Neuronal stem cell (in vitro differentiated cells): ENCODE results near the gene PANX2.

ENCODE experiments used
- DNase-seq: peaks from one replicate; pipeline ENCODE4 v3.0.0-alpha.2; 2013; ENCODE audit warnings: low spot score
- H2AFZ ChIP-seq: one replicate; pipeline ENCODE4 v1.6.1; 2013; ENCODE audit warnings: mild to moderate bottlenecking, low read length, inconsistent platforms
- H2AK5ac ChIP-seq: 2 replicates; pipeline ENCODE4 v1.6.1; 2013; ENCODE audit warnings: low read depth, mild to moderate bottlenecking, inconsistent platforms, low read length, moderate library complexity, mixed read lengths
- H2BK120ac ChIP-seq: 2 replicates; pipeline ENCODE4 v1.6.1; 2013; ENCODE audit warnings: low read depth, mild to moderate bottlenecking, inconsistent platforms, low read length, moderate library complexity, mixed read lengths
- H2BK12ac ChIP-seq: one replicate; pipeline ENCODE4 v1.6.1; 2013; ENCODE audit warnings: low read length, inconsistent platforms
- H2BK15ac ChIP-seq: 2 replicates; pipeline ENCODE4 v1.6.1; 2013; ENCODE audit warnings: mild to moderate bottlenecking, low read length, inconsistent platforms, mixed read lengths
- H2BK5ac ChIP-seq: one replicate; pipeline ENCODE4 v1.6.1; 2013; ENCODE audit warnings: inconsistent platforms, mild to moderate bottlenecking, low read length, moderate library complexity
- H3K14ac ChIP-seq: one replicate; pipeline ENCODE4 v1.6.1; 2013; ENCODE audit warnings: low read length, inconsistent platforms
- H3K18ac ChIP-seq: 2 replicates; pipeline ENCODE4 v1.6.1; 2013; ENCODE audit warnings: low read length, inconsistent platforms
- H3K23ac ChIP-seq: 2 replicates; pipeline ENCODE4 v1.6.1; 2013; ENCODE audit warnings: low read depth, mild to moderate bottlenecking, mixed read lengths, low read length, inconsistent platforms; ENCODE audit not compliant: poor library complexity
- H3K27ac ChIP-seq: replicated peaks from 3 replicates; pipeline ENCODE4 v1.5.1; 2013; ENCODE audit warnings: low read length, inconsistent platforms
- H3K27me3 ChIP-seq, 3 experiments: 2 replicates each; pipeline ENCODE4 v1.6.1; 2013; ENCODE audit warnings: low read length in 3 of 3, mild to moderate bottlenecking in 2 of 3, inconsistent platforms in 1 of 3, low read depth in 1 of 3, mixed read lengths in 1 of 3, moderate library complexity in 1 of 3; ENCODE audit not compliant: control insufficient read depth in 3 of 3, insufficient read depth in 3 of 3
- H3K36me3 ChIP-seq, 2 donors: replicated peaks in 1 of 2; 2 replicates each; pipeline ENCODE4 v1.6.1; 2013; ENCODE audit warnings: low read length in 2 of 2; ENCODE audit not compliant: control insufficient read depth in 2 of 2, insufficient read depth in 2 of 2
- H3K4ac ChIP-seq: 2 replicates; pipeline ENCODE4 v1.6.1; 2013; ENCODE audit warnings: inconsistent platforms, mild to moderate bottlenecking, low read length, moderate library complexity
- H3K4me1 ChIP-seq, 2 donors: 1 replicate in 1 of 2; 2 replicates in 1 of 2; pipeline ENCODE4 v1.6.1; 2013; ENCODE audit warnings: low read length in 2 of 2, low read depth in 1 of 2; ENCODE audit not compliant: control insufficient read depth in 2 of 2, insufficient read depth in 1 of 2
- H3K4me2 ChIP-seq: one replicate; pipeline ENCODE4 v1.6.1; 2013; ENCODE audit warnings: mild to moderate bottlenecking, low read length, inconsistent platforms; ENCODE audit not compliant: insufficient read depth, poor library complexity, severe bottlenecking
- H3K4me3 ChIP-seq, 2 donors: 2 replicates each; pipeline ENCODE4 v1.5.1; 2013; ENCODE audit warnings: low read length in 2 of 2, mild to moderate bottlenecking in 2 of 2, inconsistent platforms in 1 of 2, moderate library complexity in 1 of 2
- H3K79me1 ChIP-seq: one replicate; pipeline ENCODE4 v1.6.1; 2013; ENCODE audit warnings: low read depth, mild to moderate bottlenecking, inconsistent platforms, low read length, moderate library complexity
- H3K9ac ChIP-seq: one replicate; pipeline ENCODE4 v1.6.1; 2013; ENCODE audit warnings: mild to moderate bottlenecking, low read depth, low read length, inconsistent platforms; ENCODE audit not compliant: poor library complexity
- H3K9me3 ChIP-seq, 2 donors: replicated peaks in 1 of 2; 2 replicates each; pipeline versions ENCODE3 to v1.6.1; 2013; ENCODE audit warnings: low read length in 2 of 2, mild to moderate bottlenecking in 2 of 2, inconsistent platforms in 1 of 2, low read depth in 1 of 2, mixed read lengths in 1 of 2, moderate library complexity in 1 of 2; ENCODE audit not compliant: control insufficient read depth in 2 of 2, insufficient read depth in 1 of 2
- H4K8ac ChIP-seq: one replicate; pipeline ENCODE4 v1.6.1; 2013; ENCODE audit warnings: low read depth, mild to moderate bottlenecking, inconsistent platforms, low read length, moderate library complexity
- H4K91ac ChIP-seq: one replicate; pipeline ENCODE4 v1.6.1; 2013; ENCODE audit warnings: low read length, low read depth, mild to moderate bottlenecking, inconsistent platforms; ENCODE audit not compliant: poor library complexity
- WGBS, 2 donors: extraction: QIAGEN DNeasy Blood & Tissue Kit; methylation state at CpG; one replicate each; pipeline ENCODE4 v1.1.7; 2013; ENCODE audit warnings: missing lambda C conversion rate in 2 of 2, mixed read lengths in 1 of 2; ENCODE audit not compliant: insufficient read length in 2 of 2, insufficient replicate concordance in 1 of 2; ENCODE audit errors: extremely low coverage in 2 of 2; 5-methylcytosine and 5-hydroxymethylcytosine counted together

PANX2 gene

DNA sequence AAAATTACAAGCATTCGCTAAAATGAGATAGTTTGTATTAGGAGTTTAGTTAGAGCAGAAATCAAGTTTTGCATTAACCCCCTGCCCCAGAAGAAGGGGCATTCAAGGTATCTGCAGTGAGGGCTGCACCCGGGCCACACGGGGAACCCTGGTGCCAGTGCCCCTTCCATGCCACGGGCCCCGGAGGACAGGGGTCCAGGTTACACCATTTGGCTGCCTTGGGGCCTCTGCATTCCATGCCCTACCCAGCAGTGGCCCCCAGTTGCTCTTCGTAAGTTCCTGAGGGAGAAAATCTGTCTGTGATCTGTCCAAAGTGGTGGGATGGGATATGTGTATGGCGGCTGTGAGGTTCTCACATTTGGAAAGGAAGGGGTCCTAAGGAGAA is 16.8 kb upstream of the PANX2 start:
- no peak overlapping the region for H2BK12ac ChIP-seq
- no peaks in the 10 kb centered on the region for H3K4me1 ChIP-seq
- no peaks in the 10 kb centered on the region for H3K36me3 ChIP-seq
- H3K23ac ChIP-seq: no peak overlapping the region
- no peaks in the 10 kb centered on the region for H3K9me3 ChIP-seq
- no peak overlapping the region for H3K4me2 ChIP-seq
- peaks cover 0 to 20% (median 0%) of the 10 kb centered on the region in 3 experiments for H3K27me3 ChIP-seq
- H4K8ac ChIP-seq: no peak overlapping the region
- peak overlapping the region; percentile 45 for H3K18ac ChIP-seq
- no peak overlapping the region for H3K4me3 ChIP-seq
- no peak overlapping the region for H2BK15ac ChIP-seq
- H3K79me1 ChIP-seq: peaks cover 2% of the 10 kb centered on the region
- no peak overlapping the region for H3K27ac ChIP-seq
- H2AFZ ChIP-seq: no peak overlapping the region
- WGBS, 2 donors: no CpG with 5 or more reads among the region's 7 CpGs
- no peak overlapping the region for H3K14ac ChIP-seq
- peak overlapping the region; percentile 22 for H2BK5ac ChIP-seq
- no peak overlapping the region for H2BK120ac ChIP-seq
- no peak for DNase-seq
- H3K9ac ChIP-seq: no peak overlapping the region
- no peak overlapping the region for H3K4ac ChIP-seq
- no peak overlapping the region for H4K91ac ChIP-seq
- H2AK5ac ChIP-seq: peak overlapping the region; percentile 51

DNA sequence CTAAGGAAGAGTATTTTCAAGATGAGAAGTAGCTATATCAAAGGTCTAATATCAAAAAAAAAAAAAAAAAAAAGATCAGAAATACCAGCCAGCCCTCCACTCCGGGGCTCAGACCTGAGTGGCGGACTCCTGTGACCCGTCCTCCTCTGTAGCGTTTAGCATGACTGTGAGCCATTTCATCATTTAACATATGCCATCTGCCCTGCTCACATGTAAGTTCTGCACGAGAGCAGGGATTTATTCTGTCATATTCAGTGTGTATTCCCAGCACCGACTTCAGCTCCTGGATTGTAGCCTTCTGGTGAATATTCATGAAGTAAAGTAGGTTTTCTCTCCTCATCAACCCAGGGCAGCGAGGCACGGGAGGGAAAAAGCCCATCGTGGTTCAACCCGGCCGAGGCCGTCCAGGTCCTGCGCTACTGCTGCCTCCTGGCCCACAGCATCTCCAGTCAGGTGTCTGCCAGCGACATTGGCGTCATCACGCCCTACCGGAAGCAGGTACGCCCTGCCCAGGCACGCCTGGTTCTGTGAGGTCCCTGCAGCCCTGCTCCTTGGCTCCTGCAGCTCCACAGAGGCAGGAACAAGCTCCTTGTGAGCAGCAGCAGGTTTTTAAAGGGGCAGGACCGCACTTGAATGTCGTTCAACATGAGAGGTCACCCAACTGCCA is 12.7 kb upstream of the PANX2 start:
- no peak for DNase-seq
- H3K27ac ChIP-seq: no peak overlapping the region
- H3K4me1 ChIP-seq: peaks cover 0 to 2% of the 10 kb centered on the region in 2 donors
- no peak overlapping the region for H2BK5ac ChIP-seq
- no peak overlapping the region for H3K9ac ChIP-seq
- no peak overlapping the region for H4K91ac ChIP-seq
- H3K36me3 ChIP-seq: no peaks in the 10 kb centered on the region
- no peak overlapping the region for H3K14ac ChIP-seq
- peak overlapping the region; percentile 52 for H3K18ac ChIP-seq
- H3K4me3 ChIP-seq: peak overlapping the region in 1 of 2 donors; percentile 19
- H2BK120ac ChIP-seq: no peak overlapping the region
- H2BK12ac ChIP-seq: peak overlapping the region; percentile 94
- no peak overlapping the region for H3K4me2 ChIP-seq
- H2AK5ac ChIP-seq: no peak overlapping the region
- no CpG with 5 or more reads among the region's 21 CpGs for WGBS, 2 donors
- no peak overlapping the region for H4K8ac ChIP-seq
- no peak overlapping the region for H2AFZ ChIP-seq
- no peaks in the 10 kb centered on the region for H3K79me1 ChIP-seq
- no peaks in the 10 kb centered on the region for H3K9me3 ChIP-seq
- no peak overlapping the region for H3K23ac ChIP-seq
- no peak overlapping the region for H3K4ac ChIP-seq
- peaks cover 0 to 28% (median 0%) of the 10 kb centered on the region in 3 experiments for H3K27me3 ChIP-seq
- H2BK15ac ChIP-seq: no peak overlapping the region

GRCh38 chr22:50160947-50161346 is 9.6 kb upstream of the PANX2 start:
- H3K23ac ChIP-seq: no peak overlapping the region
- no peak overlapping the region for H4K8ac ChIP-seq
- H3K18ac ChIP-seq: peak overlapping the region; percentile 35
- no peak overlapping the region for H3K4ac ChIP-seq
- no peak overlapping the region for H2BK15ac ChIP-seq
- no peaks in the 10 kb centered on the region for H3K36me3 ChIP-seq
- H4K91ac ChIP-seq: no peak overlapping the region
- H3K14ac ChIP-seq: no peak overlapping the region
- no peak overlapping the region for H3K4me2 ChIP-seq
- no peak overlapping the region for H2BK120ac ChIP-seq
- WGBS, 2 donors: no CpG with 5 or more reads among the region's 7 CpGs
- H2AFZ ChIP-seq: no peak overlapping the region
- H2BK12ac ChIP-seq: no peak overlapping the region
- peaks cover 0 to 2% of the 10 kb centered on the region in 2 donors for H3K4me1 ChIP-seq
- H3K4me3 ChIP-seq: no peak overlapping the region
- H3K9ac ChIP-seq: no peak overlapping the region
- DNase-seq: no peak
- H3K79me1 ChIP-seq: no peaks in the 10 kb centered on the region
- H3K27ac ChIP-seq: no peak overlapping the region
- H2BK5ac ChIP-seq: peak overlapping the region; percentile 4
- H3K9me3 ChIP-seq: peaks cover 0 to 1% of the 10 kb centered on the region in 2 donors
- no peak overlapping the region for H2AK5ac ChIP-seq
- H3K27me3 ChIP-seq: peaks cover 0 to 29% (median 0%) of the 10 kb centered on the region in 3 experiments

DNA sequence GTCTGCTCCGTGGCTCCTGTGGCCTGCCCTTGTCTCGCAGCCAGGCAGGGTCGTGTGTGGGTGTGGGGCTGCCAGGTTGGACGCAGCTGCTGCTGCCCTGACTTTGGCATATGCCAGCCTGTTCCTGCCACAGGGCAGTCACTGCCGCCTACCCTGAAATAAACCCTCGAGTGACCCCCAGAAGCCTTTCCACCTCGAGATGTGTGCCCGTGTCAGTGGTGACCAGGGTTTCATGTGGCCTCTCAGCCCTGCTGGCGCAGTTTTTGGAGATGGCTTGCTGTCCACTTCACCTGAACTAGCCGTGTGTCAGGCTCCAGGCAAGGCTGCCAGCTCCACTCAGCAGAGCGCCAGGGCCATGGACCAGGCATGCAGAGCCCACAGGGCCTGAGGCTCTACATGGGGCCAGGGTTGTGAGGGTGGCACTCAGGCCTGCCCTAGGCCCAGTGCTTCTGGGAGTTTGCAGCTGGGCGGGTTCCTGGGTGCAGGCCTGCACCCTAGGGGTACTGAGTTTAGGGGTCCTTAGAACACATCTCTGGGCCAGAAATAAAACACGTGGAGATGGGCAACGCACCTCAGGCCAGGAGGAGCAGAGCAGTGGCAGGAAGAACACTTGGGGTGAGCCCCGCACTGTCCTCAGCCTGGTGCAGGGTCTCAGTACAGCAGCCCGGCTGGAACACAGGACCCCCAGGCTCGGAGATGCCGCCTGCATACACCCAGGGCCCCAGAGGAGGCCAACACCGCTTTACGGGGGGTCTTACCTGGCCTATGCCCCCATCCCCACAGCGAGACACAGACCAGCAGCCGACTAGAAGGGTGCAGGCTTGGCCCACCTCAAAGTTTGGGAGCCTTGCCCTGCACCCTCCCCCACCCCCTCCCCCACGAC is 8.8 kb upstream of the PANX2 start:
- Histone ChIP-seq H3K79me1 (no peaks in the 10 kb centered on the region), H3K27ac (no peak overlapping the region), H2BK12ac (no peak overlapping the region), H2BK120ac (peak overlapping the region; percentile 31), H3K4me2 (no peak overlapping the region), H3K9me3 (peaks cover 0 to 1% of the 10 kb centered on the region in 2 donors), H2AK5ac (peak overlapping the region; percentile 78), H3K18ac (peak overlapping the region; percentile 48), H3K4me1 (peaks cover 0 to 2% of the 10 kb centered on the region in 2 donors), H3K9ac (peak overlapping the region; percentile 44), H4K8ac (no peak overlapping the region), H2BK5ac (peak overlapping the region; percentile 53), H3K4ac (no peak overlapping the region), H4K91ac (no peak overlapping the region), H3K36me3 (no peaks in the 10 kb centered on the region), H2BK15ac (peak overlapping the region; percentile 75), H3K4me3 (no peak overlapping the region), H3K14ac (peak overlapping the region; percentile 63), H2AFZ (no peak overlapping the region), H3K23ac (no peak overlapping the region), H3K27me3 (peaks cover 0 to 29% (median 0%) of the 10 kb centered on the region in 3 experiments)
- WGBS, 2 donors: no CpG with 5 or more reads among the region's 23 CpGs
- DNase-seq: no peak
